Body of pancreas (tissue), 4 donors: ENCODE data around the gene R3HDM4. TPM values are rescaled to one million over a fixed set of nuclear protein-coding genes. Genes with fewer than 3 reads are reported as not detected.

Experiments used
- ATAC-seq: fragments of 150-250 bp; one replicate; pipeline ENCODE4 v1.9.1; 2016
- DNase-seq, 4 donors: peaks; one replicate each; pipeline ENCODE4 v3.0.0-alpha.2; 2019
- H3K27ac ChIP-seq, 4 donors: fragments of 200-600 bp; sonication (generic); 1 replicate in 3 of 4; 2 replicates in 1 of 4; pipeline versions ENCODE4 v1.5.1 to v1.6.1; 2016 to 2019; ENCODE audit warnings: mild to moderate bottlenecking in 1 of 4, mixed read lengths in 1 of 4, moderate library complexity in 1 of 4
- H3K27me3 ChIP-seq, 2 donors: fragments of 200-600 bp; sonication (generic); one replicate each; pipeline ENCODE4 v1.6.0; 2016; ENCODE audit warnings: mild to moderate bottlenecking in 1 of 2
- H3K36me3 ChIP-seq, 2 donors: fragments of 200-600 bp; sonication (generic); replicated peaks in 1 of 2; 2 replicates each; pipeline ENCODE4 v1.5.1; 2016; ENCODE audit warnings: low read depth in 2 of 2; ENCODE audit not compliant: insufficient read depth in 1 of 2
- H3K4me1 ChIP-seq: fragments of 200-600 bp; sonication (generic); one replicate; pipeline ENCODE4 v1.6.0; 2016
- H3K4me3 ChIP-seq, 2 donors: fragments of 200-600 bp; sonication (generic); 1 replicate in 1 of 2; 2 replicates in 1 of 2; pipeline ENCODE4 v1.5.1; 2016 to 2019
- H3K9me3 ChIP-seq, 3 donors: fragments of 200-600 bp; sonication (generic); 1 replicate in 2 of 3; 2 replicates in 1 of 3; pipeline ENCODE4 v1.5.1; 2016
- CTCF ChIP-seq, 7 experiments: fragments of 450-650 bp in 4 of 7; fragments of 200-600 bp in 3 of 7; sonication (generic) in 3 of 7; IDR thresholded peaks; one replicate each; pipeline ENCODE4 v1.5.1; 2016 to 2019; ENCODE audit warnings: antibody characterized with exemption in 7 of 7
- POLR2A ChIP-seq, 3 donors: fragments of 450-650 bp; IDR thresholded peaks; one replicate each; pipeline ENCODE4 v1.6.1; 2016; ENCODE audit warnings: antibody characterized with exemption in 3 of 3, mild to moderate bottlenecking in 2 of 3
- WGBS, 2 donors: methylation state at CpG; one replicate each; pipeline ENCODE4 v1.1.5; 2017; 5-methylcytosine and 5-hydroxymethylcytosine counted together
- intact Hi-C: fragments of 100-400 bp; cut with DNase I; formaldehyde crosslinking; loops from one replicate; pipeline ENCODE4 v1.15.1; 2023
- total RNA-seq, 2 donors: library from RNA; depleted of rRNA; stranded (reverse); fragments of >200 nt; gene quantifications; one replicate each; pipeline ENCODE4 v1.1.0, GENCODE V29; 2016

The R3HDM4 gene
- total RNA-seq, 2 donors from 2014 or later: 11.2 to 34.0 TPM

GRCh38 chr19:916645-917322 is 3.8 kb upstream of the R3HDM4 start:
- DNase-seq (peak in 2 of 4 donors; percentile 46 to 49), ATAC-seq (no peak)
- peaks cover 0 to 22% of the 10 kb centered on the region in 2 donors for H3K27me3 ChIP-seq
- 21 to 57% methylated on average over 8 to 34 of the region's 35 CpGs for WGBS, 2 donors
- intact Hi-C loops: loop anchor here (5.0 kb wide), 2 partner anchors 54 to 144 kb away; no protein-coding TSS in a partner anchor
- peaks cover 43% of the 10 kb centered on the region for H3K4me1 ChIP-seq
- H3K36me3 ChIP-seq: no peaks in the 10 kb centered on the region
- TF ChIP-seq CTCF (IDR thresholded peaks at IDR 0.05) (no peak), POLR2A (IDR thresholded peaks at IDR 0.05) (no peak)
- peak overlapping the region in 1 of 2 donors; percentile 1 for H3K4me3 ChIP-seq
- H3K27ac ChIP-seq: no peak overlapping the region
- H3K9me3 ChIP-seq: no peaks in the 10 kb centered on the region

GRCh38 chr19:912181-913079 is 589 bp downstream of the R3HDM4 start:
- ATAC-seq (peak; percentile 33), DNase-seq (no peak)
- intact Hi-C loops: no loop called here
- H3K27me3 ChIP-seq: peaks cover 0 to 2% of the 10 kb centered on the region in 2 donors
- H3K27ac ChIP-seq: peak overlapping the region; percentile 86 to 94 (median 90)
- H3K36me3 ChIP-seq: no peaks in the 10 kb centered on the region
- peak overlapping the region in 1 of 2 donors; percentile 62 for H3K4me3 ChIP-seq
- WGBS, 2 donors: 2 to 14% methylated on average over 33 to 48 of the region's 69 CpGs
- no peak for TF ChIP-seq CTCF (IDR thresholded peaks at IDR 0.05)
- no peak for TF ChIP-seq POLR2A (IDR thresholded peaks at IDR 0.05)
- no peaks in the 10 kb centered on the region for H3K9me3 ChIP-seq
- H3K4me1 ChIP-seq: peaks cover 29% of the 10 kb centered on the region

GRCh38 chr19:911197-912033 is 1.6 kb downstream of the R3HDM4 start:
- no peak for ATAC-seq
- DNase-seq: no peak
- Histone ChIP-seq H3K36me3 (no peaks in the 10 kb centered on the region), H3K27me3 (no peaks in the 10 kb centered on the region), H3K9me3 (no peaks in the 10 kb centered on the region), H3K4me1 (peaks cover 22% of the 10 kb centered on the region), H3K4me3 (no peak overlapping the region), H3K27ac (peak overlapping the region in 1 of 4 donors; percentile 26)
- TF ChIP-seq CTCF (IDR thresholded peaks at IDR 0.05): no peak
- TF ChIP-seq POLR2A (IDR thresholded peaks at IDR 0.05): no peak
- WGBS, 2 donors: 93 to 95% methylated on average over 31 to 44 of the region's 54 CpGs
- intact Hi-C loops: no loop called here

GRCh38 chr19:907183-907853 is 5.7 kb downstream of the R3HDM4 start:
- DNase-seq (no peak), ATAC-seq (no peak)
- no peak overlapping the region for H3K27ac ChIP-seq
- H3K9me3 ChIP-seq: no peaks in the 10 kb centered on the region
- TF ChIP-seq CTCF (IDR thresholded peaks at IDR 0.05) (no peak), POLR2A (IDR thresholded peaks at IDR 0.05) (no peak)
- H3K36me3 ChIP-seq: no peaks in the 10 kb centered on the region
- 66 to 80% methylated on average over 7 to 14 of the region's 14 CpGs for WGBS, 2 donors
- intact Hi-C loops: no loop called here
- H3K4me1 ChIP-seq: peaks cover 27% of the 10 kb centered on the region
- H3K4me3 ChIP-seq: no peak overlapping the region
- no peaks in the 10 kb centered on the region for H3K27me3 ChIP-seq
